HUES64 (cell line): ENCODE results near the gene LDLRAD3.
"Not testable (repeated sequence)": the region's sequence is repeated elsewhere in the genome, so short reads cannot be mapped to it uniquely, and the experiment has no call there.

Experiments used
- H3K27ac ChIP-seq: 2 replicates; pipeline ENCODE4 v1.7.0; 2013; ENCODE audit warnings: low read depth, low read length, inconsistent platforms
- H3K27me3 ChIP-seq: 2 replicates; pipeline ENCODE4 v1.6.1; 2013; ENCODE audit warnings: mild to moderate bottlenecking, low read length; ENCODE audit not compliant: insufficient read depth
- H3K36me3 ChIP-seq: 2 replicates; pipeline ENCODE4 v1.6.1; 2013; ENCODE audit warnings: mild to moderate bottlenecking, low read length; ENCODE audit not compliant: insufficient read depth
- H3K4me1 ChIP-seq: 2 replicates; pipeline ENCODE4 v1.6.1; 2013; ENCODE audit warnings: mild to moderate bottlenecking, low read length, moderate library complexity; ENCODE audit not compliant: insufficient read depth
- H3K4me3 ChIP-seq: 2 replicates; pipeline ENCODE4 v1.5.1; 2013; ENCODE audit warnings: mild to moderate bottlenecking, low read length, moderate library complexity
- H3K9ac ChIP-seq: 2 replicates; pipeline ENCODE4 v1.6.1; 2013; ENCODE audit warnings: mild to moderate bottlenecking, low read depth, low read length
- H3K9me3 ChIP-seq: 2 replicates; pipeline ENCODE4 v1.6.1; 2013; ENCODE audit warnings: low read depth, low read length; ENCODE audit not compliant: insufficient read depth
- WGBS: fragments of 150-250, 120-280 bp; methylation state at CpG from one replicate; pipeline ENCODE4 v1.1.7; 2013; ENCODE audit warnings: missing lambda C conversion rate; 5-methylcytosine and 5-hydroxymethylcytosine counted together

The LDLRAD3 gene

DNA sequence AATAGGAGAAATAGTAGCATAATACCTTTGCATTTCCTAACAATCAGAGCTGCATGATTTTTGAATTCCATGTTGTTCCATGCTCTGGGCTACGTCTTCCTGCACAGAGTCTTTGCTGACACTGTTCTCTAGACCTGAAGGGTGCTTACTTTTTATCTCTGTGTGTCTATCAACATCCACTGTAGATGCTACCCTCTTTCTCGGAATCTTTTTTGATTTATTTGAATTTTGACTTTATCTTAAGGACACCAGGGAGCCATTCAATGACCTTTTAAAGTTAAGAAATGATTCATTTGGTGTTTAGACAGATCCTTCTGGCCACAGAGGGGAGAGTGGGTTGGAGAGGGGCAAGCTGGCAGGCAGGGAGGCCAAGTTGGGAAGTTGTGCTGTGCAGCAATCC is 90.1 kb downstream of the LDLRAD3 start:
- Histone ChIP-seq H3K9ac (no peak overlapping the region), H3K4me3 (no peak overlapping the region), H3K9me3 (no peaks in the 10 kb centered on the region), H3K27me3 (no peaks in the 10 kb centered on the region), H3K4me1 (peaks cover 13% of the 10 kb centered on the region; the same call in 1 of the 2 replicates), H3K27ac (peak overlapping the region; percentile 91), H3K36me3 (peaks cover 5% of the 10 kb centered on the region; the same call in 1 of the 2 replicates)
- WGBS: 95% methylated on average over 2 of the region's 2 CpGs

DNA sequence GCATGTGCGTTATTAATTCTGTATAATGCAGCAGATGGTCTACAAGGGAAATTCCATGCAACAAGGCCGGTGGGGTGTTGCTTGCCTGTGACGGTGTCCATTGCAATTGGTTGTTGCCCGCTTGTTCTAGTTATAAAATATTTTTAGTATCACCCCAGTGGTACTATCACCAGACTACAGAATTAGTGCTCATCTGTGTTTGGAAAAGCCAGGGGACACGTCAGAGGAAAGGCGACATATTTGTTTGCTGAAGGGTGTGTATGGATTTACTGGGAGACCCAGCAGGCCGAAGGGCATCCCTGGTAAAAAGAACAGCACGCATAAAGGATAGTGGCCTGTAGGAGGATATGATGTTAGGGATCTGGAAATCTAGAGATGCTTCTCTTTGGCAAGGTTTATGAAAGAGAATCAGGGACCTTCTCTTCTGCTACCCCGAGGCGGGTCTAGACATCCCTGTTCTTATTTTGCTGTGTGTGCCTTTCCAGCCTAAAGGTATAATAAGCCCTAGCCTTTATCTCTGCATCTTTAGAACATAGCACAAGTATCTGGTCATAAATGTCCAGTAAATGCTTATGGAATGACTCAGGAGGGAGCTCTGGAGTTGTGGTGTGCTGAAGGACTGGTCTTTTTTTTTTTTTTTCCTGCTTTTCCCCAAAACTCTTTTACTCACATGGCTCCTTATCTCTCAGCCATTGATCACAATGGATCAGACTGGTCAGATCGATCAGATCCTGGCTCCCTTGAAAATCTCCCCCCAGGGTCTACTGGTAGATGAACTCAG is 90.9 kb downstream of the LDLRAD3 start:
- WGBS: 95% methylated on average over 11 of the region's 11 CpGs
- Histone ChIP-seq H3K9ac (no peak overlapping the region), H3K36me3 (peaks cover 5% of the 10 kb centered on the region; the same call in 1 of the 2 replicates), H3K9me3 (no peaks in the 10 kb centered on the region), H3K4me3 (no peak overlapping the region), H3K27me3 (no peaks in the 10 kb centered on the region), H3K27ac (no peak overlapping the region), H3K4me1 (peaks cover 13% of the 10 kb centered on the region; the same call in 1 of the 2 replicates)

DNA sequence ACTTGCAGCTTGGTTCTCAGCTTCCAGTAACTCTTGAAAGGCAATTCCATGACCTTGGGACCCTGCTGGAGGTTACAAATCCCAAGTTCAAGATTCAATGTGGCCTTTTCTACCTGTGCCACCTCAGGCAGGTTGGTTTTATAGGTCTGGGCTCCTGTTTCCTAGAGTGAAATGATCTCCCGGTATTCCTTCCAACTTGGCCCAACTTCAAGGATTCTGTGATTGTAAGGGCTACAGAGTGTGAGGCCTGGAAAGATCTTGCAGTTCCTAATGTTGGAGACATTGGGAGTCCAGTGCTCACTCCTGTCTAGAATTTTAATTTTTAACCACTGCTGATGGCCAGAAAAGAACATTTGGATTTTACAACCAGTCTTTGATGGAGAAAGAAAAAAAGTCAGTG is 91.6 kb downstream of the LDLRAD3 start:
- H3K9me3 ChIP-seq: no peaks in the 10 kb centered on the region
- peaks cover 5% of the 10 kb centered on the region; the same call in 1 of the 2 replicates for H3K36me3 ChIP-seq
- no peak overlapping the region for H3K27ac ChIP-seq
- no peak overlapping the region for H3K4me3 ChIP-seq
- no peak overlapping the region for H3K9ac ChIP-seq
- 96% methylated on average over 1 of the region's 1 CpG for WGBS
- H3K4me1 ChIP-seq: peaks cover 13% of the 10 kb centered on the region; the same call in 1 of the 2 replicates
- H3K27me3 ChIP-seq: no peaks in the 10 kb centered on the region

DNA sequence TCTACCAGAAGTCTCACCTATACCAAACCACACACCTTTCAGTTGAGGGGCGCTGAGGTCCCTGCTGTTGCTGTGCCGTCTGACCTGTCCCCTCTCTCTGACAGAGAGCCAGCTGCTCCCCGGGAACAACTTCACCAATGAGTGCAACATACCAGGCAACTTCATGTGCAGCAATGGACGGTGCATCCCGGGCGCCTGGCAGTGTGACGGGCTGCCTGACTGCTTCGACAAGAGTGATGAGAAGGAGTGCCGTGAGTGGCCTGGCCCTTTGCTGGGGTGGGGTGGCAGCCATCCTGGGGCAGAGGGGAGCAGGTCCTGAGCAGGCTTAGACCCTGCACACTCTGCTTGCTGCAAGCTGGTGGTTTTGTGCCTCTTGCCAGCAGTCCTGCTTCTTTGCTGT is 92.1 kb downstream of the LDLRAD3 start:
- peaks cover 5% of the 10 kb centered on the region; the same call in 1 of the 2 replicates for H3K36me3 ChIP-seq
- 91% methylated on average over 9 of the region's 9 CpGs for WGBS
- no peaks in the 10 kb centered on the region for H3K9me3 ChIP-seq
- H3K4me1 ChIP-seq: peaks cover 13% of the 10 kb centered on the region; the same call in 1 of the 2 replicates
- no peak overlapping the region for H3K9ac ChIP-seq
- H3K27ac ChIP-seq: no peak overlapping the region
- no peak overlapping the region for H3K4me3 ChIP-seq
- no peaks in the 10 kb centered on the region for H3K27me3 ChIP-seq

DNA sequence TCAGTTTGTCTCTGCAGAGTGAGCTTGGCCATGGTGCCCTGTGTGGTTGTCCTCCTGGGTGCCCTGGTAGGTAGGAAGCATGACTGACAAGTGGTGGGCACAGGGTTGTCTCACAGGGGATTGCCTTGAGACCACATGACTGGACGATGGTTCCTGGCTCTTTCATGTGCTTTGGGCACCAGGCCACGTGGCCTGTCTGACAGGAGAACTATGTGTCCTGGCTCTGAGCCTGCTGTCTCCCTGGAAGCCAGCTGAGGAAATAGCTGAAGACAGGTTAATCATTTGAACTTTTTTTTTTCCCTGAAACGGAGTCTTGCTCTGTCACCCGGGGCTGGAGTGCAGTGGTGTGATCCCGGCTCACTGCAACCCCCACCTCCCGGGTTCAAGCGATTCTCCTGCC is 93.2 kb downstream of the LDLRAD3 start:
- WGBS: 95% methylated on average over 7 of the region's 7 CpGs
- Histone ChIP-seq H3K9ac (no peak overlapping the region), H3K36me3 (peaks cover 5% of the 10 kb centered on the region; the same call in 1 of the 2 replicates), H3K27me3 (no peaks in the 10 kb centered on the region), H3K9me3 (no peaks in the 10 kb centered on the region), H3K4me3 (no peak overlapping the region), H3K4me1 (peaks cover 17% of the 10 kb centered on the region; the same call in 1 of the 2 replicates), H3K27ac (no peak overlapping the region)

DNA sequence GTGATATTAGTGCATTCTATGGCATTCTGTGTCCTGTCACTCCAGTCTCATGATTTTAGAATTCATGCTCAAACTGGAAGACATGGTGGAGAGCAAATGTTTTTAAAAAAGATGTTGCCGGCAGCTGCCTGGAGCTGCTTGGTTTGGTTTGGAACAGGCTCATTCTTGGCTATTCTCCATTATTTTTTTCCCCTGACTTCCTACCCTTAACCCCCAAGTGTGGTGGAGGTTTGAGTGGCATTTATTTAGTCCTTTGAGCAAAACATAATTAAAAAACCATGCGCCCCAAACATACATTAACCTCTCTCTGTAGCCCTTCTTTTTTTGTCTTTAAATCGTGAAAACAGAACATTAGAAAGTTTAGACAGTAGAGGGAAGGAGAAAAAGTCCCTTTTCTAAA is 94.7 kb downstream of the LDLRAD3 start:
- Histone ChIP-seq H3K27ac (no peak overlapping the region), H3K36me3 (peaks cover 5% of the 10 kb centered on the region; the same call in 1 of the 2 replicates), H3K9ac (no peak overlapping the region; the same call in 1 of the 2 replicates), H3K9me3 (no peaks in the 10 kb centered on the region), H3K4me1 (peaks cover 13% of the 10 kb centered on the region; the same call in 1 of the 2 replicates), H3K27me3 (no peaks in the 10 kb centered on the region), H3K4me3 (no peak overlapping the region)
- WGBS: 100% methylated on average over 1 of the region's 3 CpGs

DNA sequence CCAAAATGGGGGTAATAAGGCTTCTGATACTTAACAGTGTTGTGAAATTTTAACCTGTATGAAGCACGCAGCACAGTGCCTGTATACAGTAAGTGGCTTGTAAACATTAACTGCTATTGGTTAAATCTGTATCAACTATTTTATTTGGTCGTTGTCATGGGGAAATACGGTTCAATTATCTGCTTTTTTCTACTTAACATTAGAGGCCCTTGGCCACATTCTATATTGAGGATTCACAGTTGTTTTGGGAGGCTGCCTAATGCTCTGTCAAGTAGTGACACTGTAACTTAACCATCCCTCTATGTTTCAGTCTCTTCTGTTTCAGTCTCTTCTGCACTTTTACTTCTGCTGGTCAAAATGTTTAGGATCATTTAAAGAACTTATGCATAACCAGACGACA is 95.6 kb downstream of the LDLRAD3 start:
- H3K36me3 ChIP-seq: peaks cover 5% of the 10 kb centered on the region; the same call in 1 of the 2 replicates
- H3K4me1 ChIP-seq: peaks cover 4% of the 10 kb centered on the region; the same call in 1 of the 2 replicates
- WGBS: 97% methylated on average over 4 of the region's 4 CpGs
- no peak overlapping the region for H3K4me3 ChIP-seq
- H3K9me3 ChIP-seq: no peaks in the 10 kb centered on the region
- H3K9ac ChIP-seq: no peak overlapping the region
- no peaks in the 10 kb centered on the region for H3K27me3 ChIP-seq
- H3K27ac ChIP-seq: no peak overlapping the region

DNA sequence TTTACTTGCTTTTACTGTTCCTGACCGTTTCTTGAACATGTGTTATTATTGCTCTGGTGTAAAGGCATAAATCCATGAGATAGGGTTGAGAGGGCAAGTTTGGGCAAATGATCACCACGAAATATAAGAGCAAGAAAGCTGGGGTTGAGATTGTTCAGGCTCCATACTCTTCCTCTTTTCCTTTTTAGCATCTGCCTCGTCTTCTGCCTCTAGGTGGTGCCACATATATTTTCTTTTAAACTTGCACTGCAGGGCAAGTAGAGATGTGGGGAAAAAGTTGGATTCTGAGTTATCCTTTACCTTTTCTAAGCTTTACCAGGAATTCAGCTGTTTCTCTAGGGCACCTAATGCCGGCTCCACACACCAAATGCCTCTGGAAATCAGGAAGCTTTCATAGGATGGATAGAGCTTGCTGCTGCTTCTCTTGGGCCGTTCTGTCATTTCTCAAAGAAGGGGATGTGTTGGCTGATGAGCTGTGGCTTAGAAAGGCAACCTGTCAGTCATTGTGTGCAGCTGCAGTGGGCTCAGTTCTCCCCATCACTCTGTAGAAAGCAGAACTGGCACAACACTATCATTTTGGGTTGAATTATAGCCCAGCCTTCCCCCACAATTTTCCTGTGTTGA is 98.2 kb downstream of the LDLRAD3 start:
- Histone ChIP-seq H3K9ac (no peak overlapping the region), H3K27me3 (no peaks in the 10 kb centered on the region), H3K9me3 (no peaks in the 10 kb centered on the region), H3K36me3 (0 out of 2 replicates have a peak, but pooled peaks cover under 1% of the 10 kb centered on the region), H3K4me3 (no peak overlapping the region), H3K4me1 (peaks cover 4% of the 10 kb centered on the region; the same call in 1 of the 2 replicates), H3K27ac (no peak overlapping the region)
- 77% methylated on average over 4 of the region's 5 CpGs for WGBS

DNA sequence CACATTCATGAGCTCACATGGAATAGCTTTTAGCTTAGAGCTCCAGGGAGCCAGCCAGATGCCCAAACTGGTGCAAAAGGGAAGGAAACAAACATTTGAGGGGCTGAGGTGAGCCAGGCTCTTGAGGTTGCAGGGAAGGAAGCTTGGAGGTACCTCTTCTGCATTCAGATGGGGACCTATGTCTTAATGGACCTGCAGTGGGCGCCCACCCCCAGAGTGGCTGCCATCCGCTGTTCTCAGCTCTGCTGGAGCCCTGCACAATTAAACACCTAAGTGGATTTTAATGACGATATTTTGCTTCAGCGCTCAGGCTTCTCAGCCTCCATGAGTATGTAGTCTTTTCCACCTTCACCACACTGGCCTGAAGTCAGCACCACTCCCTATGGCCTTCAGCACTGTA is 100.8 kb downstream of the LDLRAD3 start:
- WGBS: 96% methylated on average over 4 of the region's 4 CpGs
- Histone ChIP-seq H3K4me3 (no peak overlapping the region), H3K27ac (no peak overlapping the region), H3K9me3 (no peaks in the 10 kb centered on the region), H3K36me3 (no peaks in the 10 kb centered on the region), H3K4me1 (peaks cover 17% of the 10 kb centered on the region; the same call in 1 of the 2 replicates), H3K9ac (no peak overlapping the region), H3K27me3 (no peaks in the 10 kb centered on the region)

DNA sequence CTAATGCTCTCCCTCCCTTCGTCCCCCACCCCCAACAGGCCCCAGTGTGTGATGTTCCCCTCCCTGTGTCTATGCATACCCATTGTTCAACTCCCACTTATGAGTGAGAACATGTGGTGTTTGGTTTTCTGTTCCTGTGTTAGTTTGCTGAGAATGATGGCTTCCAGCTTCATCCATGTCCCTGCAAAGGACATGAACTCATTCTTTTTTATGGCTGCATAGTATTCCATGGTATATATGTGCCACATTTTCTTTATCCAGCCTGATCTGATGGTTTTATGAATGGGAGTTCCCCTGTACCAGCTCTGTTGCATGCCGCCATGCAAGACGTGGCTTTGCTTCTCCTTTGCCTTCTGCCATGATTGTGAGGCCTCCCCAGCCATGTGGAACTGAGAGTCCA is 102.1 kb downstream of the LDLRAD3 start:
- not testable (repeated sequence) for H3K27me3 ChIP-seq, H3K4me3 ChIP-seq, H3K27ac ChIP-seq, H3K9me3 ChIP-seq, H3K36me3 ChIP-seq, H3K9ac ChIP-seq
- peaks cover 21% of the 10 kb centered on the region; the same call in 1 of the 2 replicates for H3K4me1 ChIP-seq
- WGBS: 85% methylated on average over 3 of the region's 3 CpGs

DNA sequence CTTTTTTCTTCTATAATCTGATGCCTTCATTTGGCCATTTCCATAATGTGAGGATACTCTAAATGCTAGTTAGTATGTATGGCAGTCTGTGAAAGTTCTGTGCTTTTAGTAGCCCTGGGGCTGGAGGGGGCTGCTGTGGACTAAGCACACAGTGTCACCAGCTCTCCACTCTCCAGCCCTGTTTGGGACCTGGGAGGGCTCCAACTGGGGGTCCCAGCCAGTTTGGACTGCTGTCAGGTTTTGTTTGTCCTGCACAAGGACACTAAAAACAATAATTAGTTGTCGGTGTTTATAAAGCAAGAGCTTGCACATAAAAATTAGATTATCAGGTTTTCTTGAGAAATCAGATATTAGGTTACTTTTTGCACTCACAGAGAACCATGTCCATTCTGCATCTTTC is 103.1 kb downstream of the LDLRAD3 start:
- WGBS: 40% methylated on average over 1 of the region's 1 CpG
- Histone ChIP-seq H3K4me1 (peaks cover 24% of the 10 kb centered on the region), H3K27me3 (no peaks in the 10 kb centered on the region), H3K4me3 (no peak overlapping the region), H3K27ac (no peak overlapping the region), H3K36me3 (no peaks in the 10 kb centered on the region), H3K9me3 (no peaks in the 10 kb centered on the region), H3K9ac (no peak overlapping the region)
